ENCODE data around the gene CYBA.

Gene CYBA

DNA sequence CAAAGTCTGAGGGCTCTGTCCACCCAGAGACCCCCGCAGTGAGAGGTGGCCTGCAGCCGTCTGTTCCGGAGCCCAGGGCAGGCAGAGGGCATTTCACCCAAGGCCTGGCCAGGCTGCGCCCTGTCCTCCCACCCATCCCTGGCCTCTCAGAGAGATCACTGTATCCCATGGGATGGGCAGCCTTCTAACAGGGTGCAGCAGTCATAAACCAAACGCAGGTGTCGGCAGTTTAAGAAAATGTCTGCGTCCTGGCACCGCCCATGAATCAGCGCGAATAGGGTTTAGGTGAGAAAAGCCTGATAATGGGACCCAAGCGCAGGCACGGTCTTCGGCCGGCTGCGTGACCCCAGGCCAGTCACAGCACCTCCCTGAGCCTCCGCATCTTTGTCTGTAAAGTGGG is 5.4 kb downstream of the CYBA start:
- no peak for DNase-seq

DNA sequence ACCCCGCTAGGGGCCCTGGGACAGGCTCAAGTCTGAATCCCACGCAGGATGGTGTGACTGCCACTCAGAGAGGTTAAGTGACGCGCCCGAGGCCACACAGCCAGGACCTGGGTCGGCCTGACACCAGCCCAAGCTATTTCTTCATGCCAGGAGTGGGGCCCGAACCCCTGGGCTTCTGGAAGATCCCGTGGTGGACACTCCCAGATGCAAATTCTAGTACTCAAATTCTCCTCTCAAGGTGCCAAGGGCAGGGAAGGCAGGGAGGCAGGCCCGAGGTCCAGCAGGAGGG is 7.3 kb downstream of the CYBA start:
- DNase-seq = no peak

DNA sequence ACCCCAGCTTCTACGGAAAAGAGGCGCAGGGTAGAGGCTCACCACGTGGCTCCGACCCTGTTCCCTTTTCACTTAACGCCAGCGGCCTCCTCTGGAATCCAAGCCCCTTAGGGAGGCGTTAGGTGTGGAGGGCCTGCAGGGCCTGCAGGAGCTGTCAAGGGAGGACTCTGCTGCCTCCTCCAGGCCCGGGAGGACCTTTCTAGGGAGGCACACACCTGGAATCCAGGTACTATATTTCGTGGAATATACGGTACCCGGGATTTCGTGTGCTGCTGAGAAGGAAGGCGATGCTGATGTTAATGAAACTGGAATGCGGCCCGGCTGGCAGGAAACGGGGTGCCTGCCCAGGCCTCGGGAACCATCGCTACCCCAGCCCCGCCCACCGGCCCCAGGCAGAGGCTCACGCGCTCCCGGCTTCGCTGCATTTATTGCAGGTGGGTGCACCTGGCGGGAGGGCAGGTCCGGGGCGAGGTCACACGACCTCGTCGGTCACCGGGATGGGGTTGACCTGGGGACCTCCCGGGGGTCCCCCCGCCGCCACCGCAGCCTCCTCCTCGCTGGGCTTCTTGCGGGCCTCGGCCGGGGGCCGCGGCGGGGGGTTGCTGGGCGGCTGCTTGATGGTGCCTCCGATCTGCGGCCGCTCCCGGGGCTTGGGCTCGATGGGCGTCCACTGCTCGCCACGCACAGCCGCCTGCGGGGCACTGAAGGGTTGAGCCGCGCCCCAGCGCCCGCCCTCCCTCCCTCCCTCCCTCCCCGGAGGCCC is 7.8 kb downstream of the CYBA start:
- no peak for DNase-seq

DNA sequence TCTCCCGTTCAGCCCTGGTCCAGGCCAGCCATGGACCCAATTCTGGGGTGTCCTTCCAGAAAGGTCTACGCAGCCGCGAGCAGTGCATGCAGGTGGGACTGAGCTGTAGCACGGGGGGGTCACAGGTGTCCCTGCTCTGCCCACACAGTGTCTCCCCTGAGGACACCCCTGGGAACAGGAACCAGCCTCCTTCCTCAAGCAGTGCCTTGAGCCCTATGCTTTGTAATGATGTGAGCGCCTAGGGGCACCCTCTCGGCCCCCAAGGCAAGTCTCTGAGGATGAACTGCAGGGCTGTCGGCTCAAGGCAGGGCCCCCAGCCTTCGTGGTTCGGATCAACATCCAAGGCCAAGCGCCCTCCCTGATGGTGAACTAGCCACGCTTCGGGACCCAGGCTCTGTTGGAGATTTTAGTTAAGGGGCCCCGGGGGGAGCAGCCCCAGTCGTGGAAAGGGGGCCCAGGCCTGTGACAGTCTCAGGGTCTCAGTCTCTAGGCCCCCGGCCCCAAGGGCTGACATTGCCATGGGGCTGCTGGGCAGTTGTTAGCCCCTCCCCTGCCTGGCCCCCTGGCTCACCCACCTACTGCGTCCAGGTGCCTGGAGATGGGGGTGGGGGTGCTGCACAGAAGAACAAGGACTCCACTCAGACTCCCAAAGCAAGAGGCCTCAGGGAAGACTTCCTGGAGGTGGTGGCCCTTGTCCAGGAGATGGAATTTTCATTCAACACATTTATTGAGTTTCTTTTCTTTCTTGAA is 10.2 kb downstream of the CYBA start:
- DNase-seq = no peak

DNA sequence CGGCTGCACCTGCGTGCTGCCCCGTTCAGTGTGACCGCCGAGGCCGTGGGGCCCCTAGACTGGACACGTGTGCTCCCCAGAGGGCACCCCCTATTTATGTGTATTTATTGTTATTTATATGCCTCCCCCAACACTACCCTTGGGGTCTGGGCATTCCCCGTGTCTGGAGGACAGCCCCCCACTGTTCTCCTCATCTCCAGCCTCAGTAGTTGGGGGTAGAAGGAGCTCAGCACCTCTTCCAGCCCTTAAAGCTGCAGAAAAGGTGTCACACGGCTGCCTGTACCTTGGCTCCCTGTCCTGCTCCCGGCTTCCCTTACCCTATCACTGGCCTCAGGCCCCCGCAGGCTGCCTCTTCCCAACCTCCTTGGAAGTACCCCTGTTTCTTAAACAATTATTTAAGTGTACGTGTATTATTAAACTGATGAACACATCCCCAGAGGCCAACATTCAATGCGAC is 10.8 kb downstream of the CYBA start:
- no peak for DNase-seq

DNA sequence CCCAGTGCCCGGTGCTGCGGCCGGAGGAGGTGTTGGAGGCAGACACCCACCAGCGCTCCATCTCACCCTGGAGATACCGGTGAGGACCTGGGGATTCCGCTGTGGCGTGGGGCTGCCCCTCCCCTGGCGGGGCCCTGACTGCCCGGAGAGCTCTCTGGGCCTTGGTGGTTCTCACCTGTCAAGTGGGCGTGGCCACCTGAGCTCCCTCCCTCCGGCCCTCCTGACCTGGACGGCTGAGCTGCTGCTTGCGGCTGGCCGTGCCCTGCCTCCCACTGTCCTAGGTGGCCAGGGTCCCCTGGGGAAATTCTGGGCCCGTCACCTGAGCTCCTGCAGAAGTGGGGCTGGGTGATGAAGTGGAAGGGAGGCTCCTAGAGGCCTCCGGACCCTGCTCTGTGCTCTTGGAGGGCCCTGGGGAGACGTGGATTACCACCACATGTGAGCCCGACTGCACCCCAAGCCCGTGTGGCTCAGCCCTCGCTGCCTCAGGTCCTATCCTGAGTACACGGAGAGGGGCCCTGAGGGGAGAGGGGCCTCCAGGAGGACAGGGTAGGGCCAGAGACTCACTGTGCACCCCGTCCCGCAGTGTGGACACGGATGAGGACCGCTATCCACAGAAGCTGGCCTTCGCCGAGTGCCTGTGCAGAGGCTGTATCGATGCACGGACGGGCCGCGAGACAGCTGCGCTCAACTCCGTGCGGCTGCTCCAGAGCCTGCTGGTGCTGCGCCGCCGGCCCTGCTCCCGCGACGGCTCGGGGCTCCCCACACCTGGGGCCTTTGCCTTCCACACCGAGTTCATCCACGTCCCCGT is 11.4 kb downstream of the CYBA start:
- DNase-seq = no peak

DNA sequence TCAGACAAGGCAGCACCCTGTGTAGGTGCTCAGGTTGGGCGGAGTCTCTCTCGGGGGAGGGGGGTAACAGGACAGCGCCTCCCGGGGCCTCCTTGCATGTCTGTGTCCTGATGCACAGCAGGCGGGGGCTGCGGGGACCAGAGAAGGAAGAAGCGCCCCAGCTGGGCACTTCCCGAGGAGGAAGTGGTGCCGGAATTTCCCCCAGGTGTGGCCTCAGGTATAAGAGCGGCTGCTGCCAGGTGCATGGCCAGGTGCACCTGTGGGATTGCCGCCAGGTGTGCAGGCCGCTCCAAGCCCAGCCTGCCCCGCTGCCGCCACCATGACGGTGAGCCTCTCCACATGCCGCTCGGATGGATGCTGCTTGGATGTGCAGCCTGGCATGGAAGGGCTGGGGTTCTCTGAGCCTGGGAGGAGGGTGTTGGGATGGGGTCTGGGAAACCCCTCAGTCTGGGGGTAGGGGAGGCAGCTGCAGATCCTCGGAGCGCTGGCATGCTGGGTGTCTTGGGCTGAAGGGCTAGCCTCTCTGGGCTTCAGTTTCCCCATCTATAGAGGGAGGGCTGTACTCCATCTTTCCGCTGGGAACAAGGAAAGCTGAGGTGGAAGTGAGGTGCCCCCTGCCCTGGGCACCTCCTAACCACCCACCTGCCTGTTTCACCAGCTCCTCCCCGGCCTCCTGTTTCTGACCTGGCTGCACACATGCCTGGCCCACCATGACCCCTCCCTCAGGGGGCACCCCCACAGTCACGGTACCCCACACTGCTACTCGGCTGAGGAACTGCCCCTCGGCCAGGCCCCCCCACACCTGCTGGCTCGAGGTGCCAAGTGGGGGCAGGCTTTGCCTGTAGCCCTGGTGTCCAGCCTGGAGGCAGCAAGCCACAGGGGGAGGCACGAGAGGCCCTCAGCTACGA is 12.3 kb downstream of the CYBA start, which contains the start of gene IL17C:
Gene IL17C, plus strand, starts transcription at position 250 of the 908 bp plus-strand sequence. Its CDS starts 70 bp downstream, at position 320.
- no peak for DNase-seq

DNA sequence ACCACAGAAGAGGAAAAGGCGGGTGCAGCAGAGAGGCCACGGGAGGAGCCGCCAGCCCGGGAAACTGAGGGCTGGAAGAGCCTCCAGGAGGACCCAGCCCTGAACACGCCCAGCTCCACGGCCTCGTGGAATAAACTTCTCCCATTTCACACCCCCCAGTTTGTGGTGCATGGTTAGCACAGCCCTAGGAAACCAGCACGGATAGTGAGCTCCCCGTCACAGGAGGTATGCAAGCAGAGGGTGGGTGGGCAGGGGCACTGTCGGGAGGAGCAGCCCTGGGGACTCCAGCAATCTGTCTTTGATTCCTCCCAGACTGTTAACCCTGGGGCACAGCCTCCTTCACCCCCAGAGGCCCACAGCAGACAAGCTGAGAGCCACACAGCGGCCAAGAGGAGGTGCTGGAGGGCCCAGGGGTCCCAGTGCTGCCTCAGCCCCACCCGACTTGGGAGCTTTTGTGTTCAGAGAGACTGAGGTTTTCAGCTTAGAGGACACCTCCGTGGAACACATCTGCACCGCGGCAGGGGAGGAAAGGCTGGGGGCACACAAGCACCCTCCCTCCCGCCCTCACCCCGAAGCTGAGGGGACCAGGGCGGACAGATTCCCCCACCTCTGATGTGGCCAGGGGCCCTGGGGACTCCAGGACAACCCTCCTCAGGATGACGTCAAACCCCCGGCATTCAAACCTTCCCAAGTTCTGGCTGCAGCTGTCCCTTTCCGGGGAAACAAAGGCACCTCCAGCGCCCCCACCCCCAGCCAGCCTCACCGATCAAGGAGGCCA is 14.2 kb downstream of the CYBA start:
- DNase-seq = no peak

DNA sequence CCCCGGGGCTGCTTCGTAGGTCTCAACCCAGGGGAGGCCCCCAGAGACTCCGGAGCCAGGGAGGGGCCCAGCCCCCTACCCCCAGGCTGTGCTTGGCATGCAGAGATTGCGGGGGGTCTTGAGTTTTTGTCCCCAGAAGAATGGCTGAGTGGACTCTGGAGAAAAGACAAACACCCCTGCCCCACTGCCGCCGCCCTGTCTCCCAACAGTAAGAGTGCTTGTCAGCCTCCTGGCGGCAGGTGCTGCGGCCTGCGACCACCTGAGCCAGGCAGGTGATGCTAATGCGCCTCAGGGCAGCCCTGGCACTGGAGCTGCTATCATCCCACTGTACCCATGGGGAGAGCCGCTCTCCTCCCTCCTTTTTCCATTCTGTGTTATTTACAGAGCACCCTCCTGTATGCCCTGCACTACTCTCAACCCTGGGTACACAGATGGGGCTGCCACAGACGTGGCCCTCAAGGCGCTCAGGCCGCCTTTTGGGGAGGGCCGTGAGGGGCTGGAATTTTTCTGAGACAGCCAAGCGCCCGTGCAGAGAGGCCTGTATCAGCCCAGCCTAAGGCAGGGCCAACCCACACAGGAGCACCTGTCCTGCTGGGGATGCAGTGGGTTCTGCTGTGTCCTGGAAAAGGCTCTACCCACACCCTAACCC is 15.1 kb downstream of the CYBA start:
- no peak for DNase-seq

DNA sequence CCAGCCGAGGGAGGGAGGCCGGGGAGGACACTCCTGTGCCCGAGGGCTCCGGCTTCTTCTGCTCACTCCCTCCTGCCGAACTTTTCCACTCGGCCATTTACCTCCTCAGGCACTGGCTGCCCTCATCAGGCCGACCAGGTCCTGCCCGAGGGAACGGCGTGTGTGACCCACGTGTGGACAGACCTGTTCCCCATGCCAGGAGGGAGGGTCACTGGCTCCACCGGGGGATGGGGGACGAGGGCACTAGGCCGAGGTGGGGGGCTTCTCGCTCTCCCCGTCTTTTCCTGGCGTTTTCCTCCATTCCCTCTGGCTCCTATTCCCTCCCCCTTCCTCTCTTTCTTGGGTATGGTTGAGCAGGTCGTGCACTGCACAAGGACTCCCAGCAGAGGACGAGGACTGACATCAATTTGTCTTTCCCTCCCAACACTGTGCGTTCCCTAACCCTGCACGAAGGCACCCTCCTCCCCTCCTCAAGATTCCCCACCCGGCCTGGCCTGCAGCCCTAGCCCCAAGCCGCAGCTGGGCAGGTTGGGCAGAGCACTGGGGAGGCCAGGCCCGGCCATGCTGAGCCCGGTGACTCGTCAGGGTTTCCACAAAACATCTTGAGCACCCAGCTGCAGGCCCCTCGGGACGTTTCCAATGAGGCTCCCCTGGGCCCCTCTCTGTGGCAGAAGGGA is 15.7 kb downstream of the CYBA start:
- DNase-seq = peak in 1 of 2 experiments; percentile 71

DNA sequence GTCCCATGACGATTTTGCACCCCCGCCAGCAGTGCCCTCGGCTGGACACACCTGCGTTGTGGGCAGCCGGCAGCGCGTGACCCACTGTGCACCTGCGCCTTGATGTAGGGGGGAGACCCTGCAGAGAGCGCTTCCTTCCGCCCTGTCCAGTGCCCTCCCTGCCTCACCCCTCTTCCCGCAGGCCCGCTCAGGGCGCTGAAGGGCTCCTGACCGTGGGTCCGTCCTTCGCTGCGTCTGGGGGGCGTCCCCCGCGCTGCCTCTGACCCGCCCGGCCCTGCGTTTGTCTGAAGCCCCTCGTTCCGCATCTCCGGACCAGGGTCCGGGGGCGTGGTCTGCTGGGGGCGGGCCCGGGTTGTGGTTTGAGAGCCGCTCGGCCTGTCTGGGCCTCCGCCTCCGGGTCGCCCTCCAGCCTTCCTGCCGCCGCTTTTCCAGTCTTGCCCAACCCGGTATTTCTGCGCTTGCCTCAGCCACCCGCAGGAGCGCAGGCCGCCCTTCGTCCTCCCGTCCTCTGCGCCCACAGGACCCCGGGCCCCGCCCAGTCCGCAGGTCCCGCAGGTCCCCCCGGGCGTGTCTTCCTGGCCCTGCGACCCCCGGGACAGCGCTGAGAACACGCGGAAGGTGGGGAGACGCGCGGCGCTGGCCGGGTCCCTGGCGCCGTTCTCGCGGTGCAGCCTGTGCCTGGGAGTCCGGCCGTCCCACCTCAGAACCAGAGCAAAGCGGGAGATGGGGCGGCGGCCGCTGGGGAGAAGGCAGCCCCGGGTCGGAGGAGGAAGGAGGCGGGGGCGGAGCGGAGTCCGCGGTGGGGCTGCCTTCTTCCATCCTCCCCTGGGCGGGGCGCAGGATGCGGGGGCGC is 16.5 kb downstream of the CYBA start:
- DNase-seq = peak; percentile 71 to 73

DNA sequence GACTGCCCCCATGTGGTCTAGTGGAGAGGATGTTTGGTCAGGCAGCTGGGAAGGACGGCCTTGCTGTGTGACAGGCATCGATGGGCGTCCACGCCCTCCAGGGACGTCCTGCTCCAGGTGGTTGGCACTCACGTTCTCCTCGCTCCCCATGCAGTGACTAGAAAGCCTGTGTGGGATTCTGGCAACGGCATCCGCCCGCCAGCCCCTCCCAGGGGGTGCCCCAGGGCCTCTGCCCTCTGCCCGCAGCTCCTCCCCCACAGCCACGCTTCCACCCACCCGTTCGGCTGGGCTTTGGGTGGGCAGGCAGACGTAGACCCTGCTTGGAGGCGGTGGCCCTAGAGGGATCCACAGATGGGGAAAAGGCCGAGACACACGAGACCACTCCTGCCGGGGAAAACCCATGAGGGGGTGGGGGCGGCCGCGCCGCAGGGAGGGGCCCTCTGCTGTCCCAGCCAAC is 17.1 kb downstream of the CYBA start:
- peak; percentile 70 to 77 for DNase-seq

DNA sequence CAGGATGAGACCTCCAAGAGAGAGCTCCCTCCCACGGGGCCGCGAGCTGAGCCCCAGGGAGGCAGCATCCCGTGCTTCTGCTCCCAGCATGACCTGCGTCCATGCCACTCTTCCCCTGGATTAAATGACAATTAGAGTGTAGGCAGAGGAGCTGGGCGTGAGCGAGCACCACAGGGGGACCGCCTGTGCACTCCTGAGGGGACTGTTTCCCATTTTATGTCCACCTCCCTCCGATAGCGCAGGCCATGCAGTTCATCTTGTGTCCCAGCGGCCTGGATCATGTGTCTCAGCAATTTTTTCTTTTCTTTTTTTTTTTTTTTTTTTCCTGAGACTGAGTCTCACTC is 18.3 kb downstream of the CYBA start:
- DNase-seq = no peak

DNA sequence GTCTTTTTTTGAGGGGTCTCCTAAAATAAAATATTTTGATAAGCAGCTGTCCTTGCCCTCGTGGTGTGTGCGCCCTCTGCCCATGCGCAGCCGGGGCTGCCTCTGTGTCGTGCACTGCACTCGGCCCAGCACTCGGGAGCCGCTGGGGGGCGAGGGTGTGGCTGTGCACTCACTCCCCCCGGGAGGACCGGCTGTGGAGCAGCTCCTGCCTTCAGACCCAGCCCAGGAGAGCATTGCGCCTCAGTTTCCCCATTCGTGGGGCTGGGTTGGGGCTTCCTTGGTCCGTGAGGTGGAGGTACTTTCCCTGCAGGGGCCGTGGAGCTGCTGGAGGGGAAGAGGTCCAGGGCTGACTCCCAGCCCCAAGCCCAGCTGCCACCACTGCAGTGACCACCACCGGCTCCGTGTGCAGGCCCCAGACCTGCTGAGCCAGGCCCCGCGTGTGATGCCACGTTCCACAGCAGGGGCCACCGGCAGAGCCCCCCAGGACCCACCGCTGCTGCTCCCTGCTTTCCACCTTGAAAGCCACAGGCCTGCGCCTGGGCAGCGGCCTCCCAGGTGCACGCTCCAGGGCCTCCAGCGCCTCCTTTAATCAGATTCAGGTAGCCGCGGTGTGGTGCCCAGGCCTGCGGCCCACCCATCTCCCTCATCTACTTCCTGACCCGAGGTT is 18.8 kb downstream of the CYBA start:
- no peak for DNase-seq

DNA sequence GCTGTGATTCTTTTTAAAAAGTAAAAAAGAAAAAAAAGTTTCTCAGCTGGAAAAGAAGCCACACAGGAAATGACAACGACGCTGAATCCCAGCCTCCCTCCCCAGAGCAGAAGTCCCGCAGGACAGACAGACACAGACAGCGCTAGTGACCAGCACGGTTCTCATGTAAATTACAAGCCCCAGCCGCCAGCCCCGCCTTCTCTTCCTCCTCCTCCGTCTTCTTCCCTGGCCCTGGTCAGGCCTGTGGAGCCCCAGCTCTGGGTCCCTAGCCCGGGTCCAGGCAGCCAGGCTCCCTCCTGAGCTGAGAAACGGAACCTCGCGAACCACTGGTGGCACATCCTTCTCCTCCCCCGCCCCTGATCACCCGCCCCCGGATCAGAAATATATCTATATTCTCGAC is 19.5 kb downstream of the CYBA start:
- DNase-seq = no peak

DNA sequence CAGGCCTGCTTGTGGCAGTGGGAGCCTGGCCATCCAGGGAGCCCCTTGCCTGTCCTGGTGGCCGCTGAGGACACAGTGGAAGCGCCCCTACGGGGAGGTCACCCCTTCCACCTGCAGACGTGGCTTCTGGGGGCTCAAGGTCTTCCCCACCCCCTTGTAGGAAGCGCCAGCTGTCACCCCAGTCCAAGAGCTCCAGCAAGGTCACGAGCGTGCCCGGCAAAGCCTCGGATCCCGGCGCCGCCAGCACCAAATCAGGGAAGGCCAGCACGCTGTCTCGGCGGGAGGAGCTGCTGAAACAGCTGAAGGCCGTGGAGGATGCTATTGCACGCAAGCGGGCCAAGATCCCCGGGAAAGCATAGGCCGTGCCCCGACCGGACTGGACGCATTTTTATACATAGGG is 19.9 kb downstream of the CYBA start:
- no peak for DNase-seq

DNA sequence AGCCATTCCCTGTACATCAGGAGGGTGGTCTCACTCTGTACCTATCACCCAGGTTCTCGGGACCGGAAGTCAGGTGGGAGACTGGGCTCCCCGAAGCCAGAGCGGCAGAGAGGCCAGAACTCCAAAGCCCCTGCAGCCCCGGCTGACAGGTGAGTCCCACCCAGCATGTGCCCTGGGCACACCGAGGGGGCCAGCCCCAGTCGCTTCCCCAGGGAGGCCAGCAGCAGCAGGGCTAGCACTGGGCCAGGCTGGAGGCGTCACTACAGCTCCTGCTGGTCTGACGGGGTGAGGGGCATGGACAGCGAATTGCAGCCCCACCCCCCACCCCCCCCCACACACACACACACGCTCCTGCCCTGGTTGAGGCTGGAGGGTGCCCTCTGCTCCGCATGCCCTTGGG is 20.4 kb downstream of the CYBA start:
- no peak for DNase-seq

DNA sequence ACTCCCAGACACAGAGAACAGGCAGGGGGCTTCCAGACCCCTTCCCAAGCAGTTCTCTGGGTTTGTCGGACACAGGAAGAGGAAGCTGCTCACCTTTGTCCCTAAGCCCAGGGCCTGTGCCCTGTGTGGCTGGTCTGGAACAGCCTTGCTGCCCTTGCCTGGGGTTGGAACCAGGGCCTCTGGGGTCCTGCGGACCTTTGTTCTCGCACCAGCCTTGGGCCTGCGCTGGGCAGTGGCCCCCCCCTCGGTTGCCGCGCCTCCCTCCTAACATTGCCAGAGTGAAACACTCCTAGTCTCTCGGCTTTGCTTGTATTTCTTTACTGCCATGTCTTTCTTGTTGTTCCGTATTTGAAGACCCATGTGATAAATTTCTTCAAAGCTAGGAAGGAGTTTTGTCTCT is 21.0 kb downstream of the CYBA start:
- no peak for DNase-seq

DNA sequence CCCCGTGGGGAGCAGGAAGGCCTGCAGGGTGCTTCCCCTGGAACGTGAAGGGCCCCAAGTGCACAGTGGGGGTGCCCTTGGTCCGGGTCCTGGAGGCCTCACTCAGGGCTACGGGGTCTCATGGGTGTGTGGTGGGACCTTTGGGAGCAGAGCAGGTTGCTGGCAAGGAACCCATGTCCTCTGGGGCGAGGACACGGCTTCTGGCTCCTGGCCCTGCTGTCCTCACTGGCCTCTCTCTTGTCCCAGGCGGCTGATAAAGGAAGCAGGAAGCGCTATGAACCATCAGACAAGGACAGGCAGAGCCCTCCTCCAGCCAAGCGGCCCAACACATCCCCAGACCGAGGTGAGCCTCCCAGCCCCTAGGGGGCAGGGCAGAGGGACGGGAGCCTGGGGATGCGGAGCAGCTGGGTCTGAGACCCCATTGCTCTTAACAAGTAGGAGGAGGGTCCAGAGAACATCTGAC is 22.3 kb downstream of the CYBA start:
- DNase-seq = no peak

Measured in activated T-cell treated with anti-CD3 and anti-CD28 coated beads, Interleukin-2, amount 50 U/mL, for 48 hours (primary cell).